CD8-positive, alpha-beta memory T cell (primary cell): Measurements from ENCODE around the gene MCCC1. TPM values are rescaled to one million over a fixed set of nuclear protein-coding genes. Genes with fewer than 3 reads are reported as not detected.

Experiments
- CTCF ChIA-PET: fragments of 350-600 bp; sonication (Branson Sonifier 250); formaldehyde crosslinking; loops from one replicate; lab custom pipeline; 2021; ENCODE audit warnings: antibody characterized with exemption; lab: Charles Lee
- POLR2A ChIA-PET: fragments of 350-600 bp; sonication (Branson Sonifier 250); formaldehyde crosslinking; loops from one replicate; lab custom pipeline; 2021; ENCODE audit warnings: antibody characterized with exemption; lab: Charles Lee
- DNase-seq, 5 donors: peaks; one replicate each; pipeline versions ENCODE4 v3.0.0 to v3.0.0-alpha.2; 2020 to 2022; ENCODE audit warnings: mixed read lengths in 1 of 5
- H3K27ac ChIP-seq: one replicate; pipeline ENCODE4 v1.7.0; 2013; ENCODE audit warnings: low read depth, mild to moderate bottlenecking, low read length, moderate library complexity
- H3K27me3 ChIP-seq: 2 replicates; pipeline ENCODE4 v1.7.0; 2013; ENCODE audit warnings: low read length, mild to moderate bottlenecking; ENCODE audit not compliant: insufficient read depth, poor library complexity, severe bottlenecking
- H3K36me3 ChIP-seq: 2 replicates; pipeline ENCODE4 v1.7.0; 2013; ENCODE audit warnings: mild to moderate bottlenecking, low read length, moderate library complexity; ENCODE audit not compliant: insufficient read depth
- H3K4me1 ChIP-seq: 2 replicates; pipeline ENCODE4 v1.7.0; 2013; ENCODE audit warnings: mild to moderate bottlenecking, low read length, moderate library complexity; ENCODE audit not compliant: insufficient read depth
- H3K4me3 ChIP-seq: 2 replicates; pipeline ENCODE4 v1.7.0; 2013; ENCODE audit warnings: mild to moderate bottlenecking, low read length
- H3K9me3 ChIP-seq: 2 replicates; pipeline ENCODE4 v1.7.0; 2013; ENCODE audit warnings: mild to moderate bottlenecking, low read length
- H3K27ac Mint-ChIP-seq, 8 donors: one replicate each; pipeline ENCODE4 v1.8.0; 2020 to 2021; ENCODE audit warnings: mixed read lengths in 8 of 8, mild to moderate bottlenecking in 6 of 8, inconsistent platforms in 3 of 8, moderate library complexity in 3 of 8
- H3K27me3 Mint-ChIP-seq, 2 donors: one replicate each; pipeline ENCODE4 v1.8.0; 2020 to 2021; ENCODE audit warnings: mixed read lengths in 2 of 2, mild to moderate bottlenecking in 1 of 2, moderate library complexity in 1 of 2
- H3K36me3 Mint-ChIP-seq, 3 donors: one replicate each; pipeline ENCODE4 v1.8.0; 2020 to 2021; ENCODE audit warnings: mixed read lengths in 3 of 3, inconsistent platforms in 1 of 3, mild to moderate bottlenecking in 1 of 3
- H3K4me1 Mint-ChIP-seq, 3 donors: one replicate each; pipeline ENCODE4 v1.8.0; 2020 to 2021; ENCODE audit warnings: mixed read lengths in 3 of 3, inconsistent platforms in 1 of 3, mild to moderate bottlenecking in 1 of 3
- H3K4me3 Mint-ChIP-seq, 7 donors: one replicate each; pipeline ENCODE4 v1.8.0; 2020 to 2021; ENCODE audit warnings: mixed read lengths in 7 of 7, mild to moderate bottlenecking in 6 of 7, moderate library complexity in 4 of 7, inconsistent platforms in 2 of 7
- H3K9me3 Mint-ChIP-seq, 5 donors: one replicate each; pipeline ENCODE4 v1.8.0; 2020 to 2022; ENCODE audit warnings: mixed read lengths in 5 of 5, mild to moderate bottlenecking in 3 of 5, moderate library complexity in 2 of 5, inconsistent platforms in 1 of 5
- polyA plus RNA-seq: library from polyadenylated mRNA; unstranded; fragments of 300-500 nt; fragmentation: Illumina TruSeq; gene quantifications from one replicate; pipeline ENCODE4 v1.2.3, GENCODE V29; 2021
- total RNA-seq, 2 experiments: library from RNA; stranded (reverse); gene quantifications; one replicate each; pipeline ENCODE4 v1.2.3, GENCODE V29; 2021

Gene MCCC1
- total and polyA plus RNA-seq, 3 experiments from 2014 or later = 26.3 to 32.8 (median 32.8) TPM

GRCh38 chr3:183100376-183100775, 1.1 kb upstream of the MCCC1 start:
- H3K27ac Mint-ChIP-seq = peak overlapping the region in 6 of 8 donors; percentile 61 to 98 (median 78)
- Histone ChIP-seq H3K36me3 (no peaks in the 10 kb centered on the region), H3K9me3 (no peaks in the 10 kb centered on the region), H3K27ac (no peak overlapping the region), H3K4me3 (no peak overlapping the region), H3K27me3 (no peaks in the 10 kb centered on the region), H3K4me1 (peaks cover 16% of the 10 kb centered on the region)
- H3K27me3 Mint-ChIP-seq = peaks cover 0 to 2% of the 10 kb centered on the region in 2 donors
- CTCF ChIA-PET = interaction anchor here (1.0 to 2.4 kb wide), 2 partner anchors 15 to 120 kb away, joined by 3 to 7 read pairs; no protein-coding TSS in a partner anchor
- peaks cover 0 to 13% (median 3%) of the 10 kb centered on the region in 3 donors for H3K36me3 Mint-ChIP-seq
- peak overlapping the region in 1 of 7 donors; percentile 45 for H3K4me3 Mint-ChIP-seq
- H3K9me3 Mint-ChIP-seq = no peaks in the 10 kb centered on the region
- peaks cover 36 to 44% (median 42%) of the 10 kb centered on the region in 3 donors for H3K4me1 Mint-ChIP-seq
- POLR2A ChIA-PET = interaction anchor here (0.6 kb wide), 1 partner anchor 538 kb away, joined by 3 read pairs; no protein-coding TSS in a partner anchor
- no peak for DNase-seq

- Mint-ChIP-seq H3K4me1 (peaks cover 36 to 46% (median 45%) of the 10 kb centered on the region in 3 donors), H3K9me3 (no peaks in the 10 kb centered on the region), H3K36me3 (peaks cover 0 to 13% (median 3%) of the 10 kb centered on the region in 3 donors), H3K27ac (peak overlapping the region; percentile 92 to 99 (median 98)), H3K4me3 (peak overlapping the region; percentile 95 to 99 (median 98)), H3K27me3 (peaks cover 0 to 2% of the 10 kb centered on the region in 2 donors)
- peak overlapping the region; percentile 75 for H3K4me3 ChIP-seq
- H3K4me1 ChIP-seq = peaks cover 16% of the 10 kb centered on the region
- no peak for DNase-seq
- ChIA-PET CTCF (interaction anchor here (1.0 to 2.4 kb wide), 3 partner anchors 14 to 119 kb away, joined by 3 to 7 read pairs (median 4); no protein-coding TSS in a partner anchor), POLR2A (interaction anchor here (0.6 kb wide), 1 partner anchor 538 kb away, joined by 3 read pairs; no protein-coding TSS in a partner anchor)
- no peaks in the 10 kb centered on the region for H3K36me3 ChIP-seq
- no peaks in the 10 kb centered on the region for H3K27me3 ChIP-seq
- H3K27ac ChIP-seq = peak overlapping the region; percentile 72
- H3K9me3 ChIP-seq = no peaks in the 10 kb centered on the region
Observed at GRCh38 chr3:183099838-183100204, 525 bp upstream of the MCCC1 start.

- Mint-ChIP-seq H3K27me3 (peaks cover 0 to 2% of the 10 kb centered on the region in 2 donors), H3K36me3 (peaks cover under 1 to 21% (median 5%) of the 10 kb centered on the region in 3 donors), H3K27ac (peak overlapping the region; percentile 92 to 99 (median 98)), H3K4me3 (peak overlapping the region; percentile 95 to 99 (median 98)), H3K4me1 (peaks cover 38 to 53% (median 52%) of the 10 kb centered on the region in 3 donors), H3K9me3 (no peaks in the 10 kb centered on the region)
- no peaks in the 10 kb centered on the region for H3K27me3 ChIP-seq
- CTCF ChIA-PET = interaction anchor here (1.0 to 2.4 kb wide), 4 partner anchors 13 to 283 kb away, joined by 3 to 7 read pairs (median 4); no protein-coding TSS in a partner anchor
- no peak for DNase-seq
- H3K9me3 ChIP-seq = no peaks in the 10 kb centered on the region
- H3K4me3 ChIP-seq = peak overlapping the region; percentile 75
- H3K27ac ChIP-seq = peak overlapping the region; percentile 72
- POLR2A ChIA-PET = interaction anchor here (0.6 to 1.1 kb wide), 3 partner anchors 63 to 1267 kb away, joined by 3 read pairs; partner anchors contain the start of gene YEATS2
- H3K36me3 ChIP-seq = no peaks in the 10 kb centered on the region
- H3K4me1 ChIP-seq = peaks cover 16% of the 10 kb centered on the region
Observed at GRCh38 chr3:183098536-183099025, 715 bp downstream of the MCCC1 start.

- Histone ChIP-seq H3K27me3 (no peaks in the 10 kb centered on the region), H3K9me3 (no peaks in the 10 kb centered on the region), H3K27ac (no peak overlapping the region), H3K4me1 (peaks cover 11% of the 10 kb centered on the region), H3K4me3 (no peak overlapping the region), H3K36me3 (peaks cover 6% of the 10 kb centered on the region)
- peaks cover 8 to 50% (median 21%) of the 10 kb centered on the region in 3 donors for H3K36me3 Mint-ChIP-seq
- POLR2A ChIA-PET = no interaction called here
- H3K27me3 Mint-ChIP-seq = no peaks in the 10 kb centered on the region
- peaks cover 36 to 60% (median 55%) of the 10 kb centered on the region in 3 donors for H3K4me1 Mint-ChIP-seq
- peak overlapping the region in 1 of 7 donors; percentile 45 for H3K4me3 Mint-ChIP-seq
- DNase-seq = no peak
- no peaks in the 10 kb centered on the region for H3K9me3 Mint-ChIP-seq
- CTCF ChIA-PET = interaction anchor here (1.2 kb wide), 1 partner anchor 8 kb away, joined by 3 read pairs; no protein-coding TSS in a partner anchor
- peak overlapping the region in 2 of 8 donors; percentile 10 to 42 for H3K27ac Mint-ChIP-seq
Observed at GRCh38 chr3:183094711-183095110, 4.6 kb downstream of the MCCC1 start.

GRCh38 chr3:183092256-183092655, 7.0 kb downstream of the MCCC1 start:
- ChIA-PET CTCF (no interaction called here), POLR2A (no interaction called here)
- DNase-seq = no peak

GRCh38 chr3:183087184-183087583, 12.1 kb downstream of the MCCC1 start:
- H3K9me3 ChIP-seq = no peaks in the 10 kb centered on the region
- Mint-ChIP-seq H3K27ac (peak overlapping the region in 1 of 8 donors; percentile 55), H3K9me3 (no peaks in the 10 kb centered on the region), H3K4me1 (peaks cover 5 to 12% (median 10%) of the 10 kb centered on the region in 3 donors), H3K27me3 (no peaks in the 10 kb centered on the region), H3K4me3 (no peak overlapping the region), H3K36me3 (peaks cover 22 to 84% (median 34%) of the 10 kb centered on the region in 3 donors)
- CTCF ChIA-PET = interaction anchor here (2.4 kb wide), 1 partner anchor 12 kb away, joined by 7 read pairs; the partner anchor contains the start of gene MCCC1
- POLR2A ChIA-PET = no interaction called here
- no peaks in the 10 kb centered on the region for H3K4me1 ChIP-seq
- H3K27ac ChIP-seq = no peak overlapping the region
- peaks cover 22% of the 10 kb centered on the region for H3K36me3 ChIP-seq
- no peak for DNase-seq
- no peaks in the 10 kb centered on the region for H3K27me3 ChIP-seq
- H3K4me3 ChIP-seq = no peak overlapping the region

More at GRCh38 chr3:183092256-183092655, 7.0 kb downstream of the MCCC1 start:
- H3K4me3 ChIP-seq = no peak overlapping the region
- H3K27ac ChIP-seq = no peak overlapping the region
- peaks cover 6% of the 10 kb centered on the region for H3K36me3 ChIP-seq
- peak overlapping the region in 1 of 7 donors; percentile 29 for H3K4me3 Mint-ChIP-seq
- no peaks in the 10 kb centered on the region for H3K9me3 Mint-ChIP-seq
- no peak overlapping the region for H3K27ac Mint-ChIP-seq
- peaks cover 20 to 43% (median 40%) of the 10 kb centered on the region in 3 donors for H3K4me1 Mint-ChIP-seq
- H3K4me1 ChIP-seq = no peaks in the 10 kb centered on the region
- H3K27me3 ChIP-seq = no peaks in the 10 kb centered on the region
- no peaks in the 10 kb centered on the region for H3K9me3 ChIP-seq
- H3K27me3 Mint-ChIP-seq = no peaks in the 10 kb centered on the region
- peaks cover 17 to 60% (median 28%) of the 10 kb centered on the region in 3 donors for H3K36me3 Mint-ChIP-seq

GRCh38 chr3:183085634-183086390, 13.5 kb downstream of the MCCC1 start:
- no peaks in the 10 kb centered on the region for H3K4me1 ChIP-seq
- H3K27ac ChIP-seq = no peak overlapping the region
- no peaks in the 10 kb centered on the region for H3K27me3 ChIP-seq
- H3K27me3 Mint-ChIP-seq = no peaks in the 10 kb centered on the region
- H3K36me3 ChIP-seq = peaks cover 26% of the 10 kb centered on the region
- H3K27ac Mint-ChIP-seq = peak overlapping the region in 1 of 8 donors; percentile 48
- no peaks in the 10 kb centered on the region for H3K9me3 ChIP-seq
- CTCF ChIA-PET = interaction anchor here (1.1 to 2.4 kb wide), 3 partner anchors 13 to 16 kb away, joined by 3 to 7 read pairs (median 4); partner anchors contain the start of gene MCCC1
- H3K9me3 Mint-ChIP-seq = no peaks in the 10 kb centered on the region
- H3K4me3 Mint-ChIP-seq = no peak overlapping the region
- H3K36me3 Mint-ChIP-seq = peaks cover 26 to 87% (median 40%) of the 10 kb centered on the region in 3 donors
- DNase-seq = peak in 1 of 5 donors; percentile 48
- no peak overlapping the region for H3K4me3 ChIP-seq
- H3K4me1 Mint-ChIP-seq = peaks cover 5 to 12% (median 8%) of the 10 kb centered on the region in 3 donors
- POLR2A ChIA-PET = interaction anchor here (0.5 kb wide), 1 partner anchor 291 kb away, joined by 3 read pairs; no protein-coding TSS in a partner anchor
